Measurements from ENCODE around the gene NUAK1.

DNA sequence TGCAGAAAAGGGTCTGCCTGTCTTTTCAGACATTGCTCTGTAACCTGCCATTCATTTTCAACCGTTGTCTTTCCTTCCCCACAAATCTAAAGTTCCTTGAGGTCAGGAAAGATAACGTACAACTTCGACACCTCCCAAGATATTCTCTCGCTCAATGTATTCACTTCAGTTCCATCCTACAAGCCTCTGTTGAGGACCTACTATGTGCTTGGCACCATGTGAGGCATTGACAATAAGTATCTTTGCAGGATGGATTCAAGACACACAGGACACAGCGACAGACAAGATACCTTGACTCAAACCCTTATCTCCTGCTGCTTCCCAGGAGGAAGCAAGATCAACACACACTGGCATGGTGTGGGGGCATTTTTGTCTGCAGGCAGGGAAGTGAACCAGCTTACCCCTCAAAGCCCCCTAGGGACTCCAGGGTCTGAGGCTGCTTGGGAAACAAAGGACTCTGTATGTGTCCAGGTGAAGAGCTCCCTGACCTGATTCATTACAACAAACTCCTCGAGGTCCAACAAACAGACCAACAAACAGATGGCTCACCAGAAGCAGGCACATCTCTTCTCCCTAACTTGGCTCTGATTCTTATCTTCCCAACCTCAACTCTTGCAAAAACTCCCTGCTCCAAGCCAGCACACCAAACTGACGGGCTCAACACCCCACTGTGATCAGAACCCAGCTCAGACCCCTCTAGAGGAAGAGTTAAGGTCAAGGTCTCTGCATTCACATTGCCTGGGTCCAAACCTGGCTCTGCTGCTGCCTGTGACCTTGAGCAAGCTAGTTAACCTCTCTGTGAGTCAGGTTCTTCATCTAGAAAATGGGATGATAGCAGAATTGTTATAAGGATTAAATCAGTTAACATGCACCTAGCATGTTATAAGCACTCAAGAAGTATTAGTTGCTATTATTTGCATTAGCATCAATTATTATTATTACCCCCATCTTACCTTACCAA, 6.3 kb downstream of the NUAK1 start:
- TF ChIP-seq, protein P1, sequence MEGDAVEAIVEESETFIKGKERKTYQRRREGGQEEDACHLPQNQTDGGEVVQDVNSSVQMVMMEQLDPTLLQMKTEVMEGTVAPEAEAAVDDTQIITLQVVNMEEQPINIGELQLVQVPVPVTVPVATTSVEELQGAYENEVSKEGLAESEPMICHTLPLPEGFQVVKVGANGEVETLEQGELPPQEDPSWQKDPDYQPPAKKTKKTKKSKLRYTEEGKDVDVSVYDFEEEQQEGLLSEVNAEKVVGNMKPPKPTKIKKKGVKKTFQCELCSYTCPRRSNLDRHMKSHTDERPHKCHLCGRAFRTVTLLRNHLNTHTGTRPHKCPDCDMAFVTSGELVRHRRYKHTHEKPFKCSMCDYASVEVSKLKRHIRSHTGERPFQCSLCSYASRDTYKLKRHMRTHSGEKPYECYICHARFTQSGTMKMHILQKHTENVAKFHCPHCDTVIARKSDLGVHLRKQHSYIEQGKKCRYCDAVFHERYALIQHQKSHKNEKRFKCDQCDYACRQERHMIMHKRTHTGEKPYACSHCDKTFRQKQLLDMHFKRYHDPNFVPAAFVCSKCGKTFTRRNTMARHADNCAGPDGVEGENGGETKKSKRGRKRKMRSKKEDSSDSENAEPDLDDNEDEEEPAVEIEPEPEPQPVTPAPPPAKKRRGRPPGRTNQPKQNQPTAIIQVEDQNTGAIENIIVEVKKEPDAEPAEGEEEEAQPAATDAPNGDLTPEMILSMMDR (IDR thresholded peaks at IDR 0.05; ENCODE audit: insufficient read depth, low read length, poor library complexity, severe bottlenecking) = no peak
- no peak for TF ChIP-seq EZH2phosphoT487 (conservative IDR thresholded peaks at IDR 0.05; ENCODE audit: low read length)

Data from SU-DHL-6 (cell line).